ENCODE results near the gene HIP1R. TPM values are rescaled to one million over a fixed set of nuclear protein-coding genes. Genes with fewer than 3 reads are reported as not detected.

HIP1R gene
- total and polyA plus RNA-seq, 2 of the 8 experiments (the other 6 are each of a cell fraction or from before 2014, with no cell fraction given), result 11.2 to 14.5 TPM

GRCh38 chr12:122867691-122868461 is 32.6 kb downstream of the HIP1R start (continued):
- TF ChIP-seq CTCF (IDR thresholded peaks at IDR 0.05; ENCODE audit: control extremely low read depth in 1 of 3, insufficient read depth in 1 of 3, low read depth in 1 of 3, low read length in 3 of 3) (peak; percentile 76 to 86 (median 78)), SP4 (IDR thresholded peaks at IDR 0.05; ENCODE audit: low read length) (no peak)
